ENCODE measurements around the gene S1PR3. TPM values are rescaled to one million over a fixed set of nuclear protein-coding genes. Genes with fewer than 3 reads are reported as not detected.

Gene S1PR3
- total RNA-seq, 2 experiments from 2014 or later = 0.47 TPM; not detected in 1

GRCh38 chr9:88966894-88967676 lies 24.2 kb upstream of the S1PR3 start:
- no peaks in the 10 kb centered on the region for H3K9me3 ChIP-seq (ENCODE audit: low read length)
- H2AFZ ChIP-seq (ENCODE audit: low read length) = no peak overlapping the region
- ChIA-PET POLR2A (interaction anchor here (0.6 kb wide), 1 partner anchor 287 kb away, joined by 3 read pairs; no protein-coding TSS in a partner anchor), CTCF (ENCODE audit: unreplicated experiment) (no interaction called here)
- H3K4me1 ChIP-seq (ENCODE audit: insufficient read depth, low read length, poor library complexity, severe bottlenecking) = no peaks in the 10 kb centered on the region
- no peak for DNase-seq (ENCODE audit: low spot score)
- TF ChIP-seq CTCF (conservative IDR thresholded peaks at IDR 0.05; ENCODE audit: low read length) = no peak
- no peak for TF ChIP-seq EZH2phosphoT487 (IDR thresholded peaks at IDR 0.05; ENCODE audit: borderline replicate concordance, low read depth, low read length)
- no peaks in the 10 kb centered on the region for H3K9me2 ChIP-seq (ENCODE audit: insufficient read depth, low read length)
- H4K20me1 ChIP-seq (ENCODE audit: insufficient read depth, low read length) = no peaks in the 10 kb centered on the region
- no peak overlapping the region for H3K4me3 ChIP-seq (ENCODE audit: low read depth, low read length, poor library complexity, severe bottlenecking)
- H3K27ac ChIP-seq (ENCODE audit: low read depth, low read length, poor library complexity, severe bottlenecking) = no peak overlapping the region
- intact Hi-C loops (cut with micrococcal nuclease; ENCODE audit: unreplicated experiment) = no loop called here
- H3K36me3 ChIP-seq (ENCODE audit: insufficient read depth, low read length) = no peaks in the 10 kb centered on the region
- H3K4me2 ChIP-seq (ENCODE audit: low read length) = no peak overlapping the region
- no TSS peak for BruUV-seq (replicated peaks)
- H3K79me2 ChIP-seq (ENCODE audit: insufficient read depth, low read depth, low read length) = no peaks in the 10 kb centered on the region

- Histone ChIP-seq H3K4me2 (ENCODE audit: low read length) (no peak overlapping the region), H3K79me2 (ENCODE audit: insufficient read depth, low read depth, low read length) (no peaks in the 10 kb centered on the region), H4K20me1 (ENCODE audit: insufficient read depth, low read length) (no peaks in the 10 kb centered on the region), H3K36me3 (ENCODE audit: insufficient read depth, low read length) (no peaks in the 10 kb centered on the region), H3K4me1 (ENCODE audit: insufficient read depth, low read length, poor library complexity, severe bottlenecking) (no peaks in the 10 kb centered on the region), H2AFZ (ENCODE audit: low read length) (no peak overlapping the region), H3K9me2 (ENCODE audit: insufficient read depth, low read length) (no peaks in the 10 kb centered on the region), H3K27ac (ENCODE audit: low read depth, low read length, poor library complexity, severe bottlenecking) (no peak overlapping the region), H3K9me3 (ENCODE audit: low read length) (no peaks in the 10 kb centered on the region), H3K4me3 (ENCODE audit: low read depth, low read length, poor library complexity, severe bottlenecking) (no peak overlapping the region)
- no peak for TF ChIP-seq CTCF (conservative IDR thresholded peaks at IDR 0.05; ENCODE audit: low read length)
- TF ChIP-seq EZH2phosphoT487 (IDR thresholded peaks at IDR 0.05; ENCODE audit: borderline replicate concordance, low read depth, low read length) = no peak
- ChIA-PET CTCF (ENCODE audit: unreplicated experiment) (no interaction called here), POLR2A (no interaction called here)
- no TSS peak for BruUV-seq (replicated peaks)
- no peak for DNase-seq (ENCODE audit: low spot score)
- intact Hi-C loops (cut with micrococcal nuclease; ENCODE audit: unreplicated experiment) = no loop called here
Observed at GRCh38 chr9:88968799-88969198, 22.5 kb upstream of the S1PR3 start.

GRCh38 chr9:88969646-88970373 lies 21.5 kb upstream of the S1PR3 start:
- Histone ChIP-seq H3K27ac (ENCODE audit: low read depth, low read length, poor library complexity, severe bottlenecking) (no peak overlapping the region), H3K79me2 (ENCODE audit: insufficient read depth, low read depth, low read length) (no peaks in the 10 kb centered on the region), H2AFZ (ENCODE audit: low read length) (no peak overlapping the region), H3K36me3 (ENCODE audit: insufficient read depth, low read length) (no peaks in the 10 kb centered on the region), H3K4me1 (ENCODE audit: insufficient read depth, low read length, poor library complexity, severe bottlenecking) (no peaks in the 10 kb centered on the region), H4K20me1 (ENCODE audit: insufficient read depth, low read length) (no peaks in the 10 kb centered on the region), H3K4me3 (ENCODE audit: low read depth, low read length, poor library complexity, severe bottlenecking) (no peak overlapping the region), H3K9me2 (ENCODE audit: insufficient read depth, low read length) (no peaks in the 10 kb centered on the region), H3K4me2 (ENCODE audit: low read length) (no peak overlapping the region), H3K9me3 (ENCODE audit: low read length) (no peaks in the 10 kb centered on the region)
- POLR2A ChIA-PET = no interaction called here
- no peak for TF ChIP-seq EZH2phosphoT487 (IDR thresholded peaks at IDR 0.05; ENCODE audit: borderline replicate concordance, low read depth, low read length)
- no peak for TF ChIP-seq CTCF (conservative IDR thresholded peaks at IDR 0.05; ENCODE audit: low read length)
- intact Hi-C loops (cut with micrococcal nuclease; ENCODE audit: unreplicated experiment) = no loop called here
- BruUV-seq (replicated peaks) = no TSS peak
- CTCF ChIA-PET (ENCODE audit: unreplicated experiment) = no interaction called here
- DNase-seq (ENCODE audit: low spot score) = no peak

All from OCI-LY7 (cell line).